GM20431 (cell line): Measurements from ENCODE around the gene CA5A.
"Not testable (repeated sequence)": the region's sequence is repeated elsewhere in the genome, so short reads cannot be mapped to it uniquely, and the experiment has no call there.

Experiments
- in situ Hi-C: fragments of 300-500 bp; cut with MseI, MboI; formaldehyde crosslinking; loops from one replicate; pipeline ENCODE4 v1.15.0; 2020; ENCODE audit warnings: low sequenced_read_pairs; ENCODE audit not compliant: unreplicated experiment

The CA5A gene

DNA sequence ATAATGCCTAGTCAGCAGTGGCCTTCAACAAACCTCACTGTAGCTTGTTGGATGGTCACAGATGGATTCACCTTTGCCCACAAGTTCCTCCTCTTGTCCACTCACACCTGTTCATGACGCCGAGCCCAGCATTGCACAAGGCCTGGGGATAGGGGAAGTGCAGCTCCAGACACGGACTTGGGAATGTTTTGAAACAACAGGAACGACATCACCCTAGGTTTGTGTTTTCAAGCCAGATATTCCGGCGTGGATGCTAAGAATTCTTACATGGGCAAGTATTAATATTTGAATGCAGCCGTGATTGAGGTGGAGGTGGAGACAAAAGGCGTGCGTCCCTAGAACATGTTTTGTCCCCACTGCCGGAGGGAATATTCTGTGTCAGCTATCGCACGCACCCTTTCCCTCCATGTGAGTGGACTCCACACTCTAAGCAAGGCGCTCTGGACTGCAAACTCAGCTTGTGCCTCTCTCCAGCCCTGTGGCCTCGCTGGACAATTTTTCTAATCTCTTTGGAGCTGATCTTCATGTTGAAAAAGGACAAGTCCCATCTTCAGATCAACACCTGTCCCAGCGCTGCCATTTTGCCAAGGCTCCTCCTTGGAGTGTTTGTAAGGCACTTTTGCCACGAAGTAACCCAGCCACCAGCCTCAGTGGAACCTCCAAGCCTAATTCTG lies 12.9 kb upstream of the CA5A start:
- in situ Hi-C loops = no loop called here

DNA sequence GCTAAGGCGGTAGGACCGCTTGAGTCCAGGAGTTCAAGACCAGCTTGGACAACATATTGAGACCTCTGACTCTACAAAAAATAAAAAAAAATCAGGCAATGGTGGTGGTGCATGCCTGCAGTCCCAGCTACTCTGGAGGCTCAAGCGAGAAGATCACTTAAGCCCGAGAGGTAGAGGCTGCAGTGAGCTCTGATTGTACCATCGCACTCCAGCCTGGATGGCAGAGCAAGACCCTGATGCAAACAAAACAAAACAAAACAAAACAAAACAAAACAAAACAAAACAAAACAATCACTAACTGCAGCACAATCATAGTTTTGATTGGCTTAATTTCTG lies 12.4 kb upstream of the CA5A start:
- in situ Hi-C loops = no loop called here

DNA sequence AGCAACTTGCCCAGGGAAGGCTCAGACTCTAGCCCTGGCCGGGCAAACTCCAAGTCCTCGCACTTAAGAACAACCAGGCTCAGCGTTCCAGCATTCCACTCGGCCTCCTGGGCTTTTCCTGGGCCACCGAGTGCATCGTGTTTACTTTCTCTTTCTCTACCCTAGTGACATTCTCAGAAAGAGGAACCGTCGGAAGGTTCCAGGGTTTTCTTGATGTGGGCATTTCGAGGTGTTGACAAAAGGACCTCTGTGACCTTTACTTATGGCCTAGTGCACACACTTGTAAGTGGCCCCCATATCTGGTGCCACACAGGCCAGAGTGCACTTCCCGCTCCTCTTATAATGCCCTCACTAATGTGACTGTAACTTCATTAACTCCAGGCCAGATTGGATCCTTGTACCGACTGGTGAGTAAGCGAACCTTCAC lies 11.8 kb upstream of the CA5A start:
- in situ Hi-C loops = no loop called here

DNA sequence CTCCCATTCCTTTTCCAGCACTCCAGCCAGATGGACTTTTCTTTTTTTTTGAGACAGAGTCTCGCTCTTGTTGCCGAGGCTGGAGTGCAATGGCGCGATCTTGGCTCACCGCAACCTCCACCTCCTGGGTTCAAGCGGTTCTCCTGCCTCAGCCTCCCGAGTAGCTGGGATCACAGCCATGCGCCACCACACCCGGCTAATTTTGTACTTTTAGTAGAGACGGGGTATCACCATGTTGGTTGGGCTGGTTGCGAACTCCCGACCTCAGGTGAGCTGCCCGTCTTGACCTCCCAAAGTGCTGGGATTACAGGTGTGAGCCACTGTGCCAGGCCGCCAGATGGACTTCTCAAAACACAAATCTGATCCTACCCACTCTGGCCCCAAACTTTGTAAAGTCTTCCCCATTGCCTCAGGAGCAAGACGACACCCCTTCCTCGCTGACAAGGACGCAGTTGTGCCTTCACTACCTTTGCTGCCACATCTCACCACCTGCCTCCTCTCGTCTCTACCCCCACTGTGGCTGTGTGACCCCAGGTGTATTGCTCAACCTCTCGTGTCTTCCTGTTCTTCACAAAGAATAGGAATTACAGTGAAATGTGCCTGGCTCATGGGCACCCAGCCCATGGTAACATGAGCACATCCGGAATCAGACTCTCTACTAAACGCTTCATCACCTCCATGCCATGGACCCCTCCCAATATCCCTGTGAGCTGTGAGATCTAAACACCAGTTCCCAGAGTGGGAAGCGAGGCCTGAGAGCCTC lies 11.2 kb upstream of the CA5A start:
- in situ Hi-C loops = no loop called here

DNA sequence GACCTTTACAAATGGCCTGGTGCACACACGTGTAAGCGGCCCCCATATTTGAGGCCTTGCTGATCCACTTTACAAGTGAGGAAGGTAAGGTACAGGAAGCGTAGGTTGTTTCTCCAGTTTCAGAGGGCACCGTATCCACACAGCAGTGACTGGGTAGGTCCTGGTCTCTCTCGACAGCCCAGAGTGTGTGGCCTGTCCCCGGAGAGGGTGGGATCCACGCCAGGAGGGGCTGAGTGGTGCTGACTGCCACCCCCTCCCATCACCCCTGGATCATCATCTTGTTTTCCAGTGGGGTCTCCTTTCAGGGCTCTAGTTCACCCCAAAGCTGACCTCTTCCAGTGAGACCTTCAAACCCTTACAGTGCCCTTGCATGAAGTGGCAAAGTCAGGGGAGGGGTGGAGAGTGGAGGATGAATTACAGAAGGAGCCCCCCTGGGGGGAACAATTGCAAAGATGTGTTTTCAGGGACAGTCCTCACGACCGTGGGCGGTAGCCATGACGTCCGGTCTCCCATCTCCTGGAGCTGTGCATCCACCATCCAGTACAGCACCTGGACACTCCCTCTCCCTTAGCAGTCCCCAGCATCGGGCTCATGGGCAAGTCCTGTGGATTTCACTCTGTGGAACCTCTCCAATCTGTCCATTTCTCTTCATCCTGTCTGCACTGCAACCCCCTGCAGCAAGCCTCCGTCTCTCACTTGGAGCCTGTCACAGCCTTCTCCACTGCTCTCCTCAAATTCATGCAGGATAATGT lies 10.4 kb upstream of the CA5A start:
- in situ Hi-C loops = no loop called here

DNA sequence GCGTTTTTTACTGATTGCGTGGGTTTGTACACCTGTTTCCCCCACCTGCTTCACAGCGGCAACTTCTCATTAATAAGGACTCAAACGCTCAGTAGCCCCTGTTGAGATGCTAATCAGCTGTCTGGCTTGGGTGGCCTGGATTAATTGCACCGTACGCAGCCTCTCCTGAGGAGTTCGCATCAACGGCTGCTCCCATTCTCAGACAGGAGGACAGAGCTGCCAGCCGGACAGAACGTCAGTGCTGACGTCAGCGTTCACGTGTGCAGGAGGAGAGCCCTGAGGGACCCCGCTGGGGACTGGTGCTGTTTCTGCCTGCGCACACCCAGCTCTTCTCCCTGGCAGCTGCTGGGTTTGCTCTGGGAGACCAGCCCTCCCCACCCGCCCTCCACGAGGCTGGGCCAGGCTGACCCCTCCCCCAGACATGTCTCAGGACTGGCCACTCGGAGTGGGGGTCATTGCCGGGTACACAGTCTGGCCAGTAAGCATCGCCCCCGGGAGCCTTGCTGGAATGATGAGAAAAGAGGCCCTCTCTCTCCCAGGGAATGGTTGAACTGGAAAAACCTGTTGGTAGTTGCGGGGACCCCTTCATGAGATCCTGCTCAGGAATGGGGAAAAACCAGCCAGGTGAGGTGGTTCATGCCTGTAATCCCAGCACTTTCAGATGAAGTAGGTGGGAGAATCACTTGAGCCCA lies 9.2 kb upstream of the CA5A start:
- in situ Hi-C loops = no loop called here

DNA sequence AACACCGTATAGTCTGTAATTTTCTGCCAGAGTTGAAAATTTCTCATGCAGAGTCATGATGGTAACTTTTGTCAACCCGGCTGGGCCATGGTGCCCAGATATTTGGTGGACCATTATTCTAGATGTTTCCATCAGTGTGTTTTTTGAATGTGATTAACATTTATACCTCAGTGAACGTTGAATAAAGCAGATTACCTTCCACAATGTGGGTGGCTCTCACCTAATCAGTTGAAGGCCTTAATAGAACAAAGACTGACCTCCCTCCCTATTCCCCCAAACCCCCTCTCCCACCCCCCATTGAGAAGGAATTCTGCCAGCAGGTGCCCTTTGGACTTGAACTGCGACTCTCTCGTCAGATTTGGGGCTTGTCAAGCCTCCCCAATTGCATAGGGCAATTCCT lies 6.4 kb upstream of the CA5A start:
- in situ Hi-C loops = no loop called here

DNA sequence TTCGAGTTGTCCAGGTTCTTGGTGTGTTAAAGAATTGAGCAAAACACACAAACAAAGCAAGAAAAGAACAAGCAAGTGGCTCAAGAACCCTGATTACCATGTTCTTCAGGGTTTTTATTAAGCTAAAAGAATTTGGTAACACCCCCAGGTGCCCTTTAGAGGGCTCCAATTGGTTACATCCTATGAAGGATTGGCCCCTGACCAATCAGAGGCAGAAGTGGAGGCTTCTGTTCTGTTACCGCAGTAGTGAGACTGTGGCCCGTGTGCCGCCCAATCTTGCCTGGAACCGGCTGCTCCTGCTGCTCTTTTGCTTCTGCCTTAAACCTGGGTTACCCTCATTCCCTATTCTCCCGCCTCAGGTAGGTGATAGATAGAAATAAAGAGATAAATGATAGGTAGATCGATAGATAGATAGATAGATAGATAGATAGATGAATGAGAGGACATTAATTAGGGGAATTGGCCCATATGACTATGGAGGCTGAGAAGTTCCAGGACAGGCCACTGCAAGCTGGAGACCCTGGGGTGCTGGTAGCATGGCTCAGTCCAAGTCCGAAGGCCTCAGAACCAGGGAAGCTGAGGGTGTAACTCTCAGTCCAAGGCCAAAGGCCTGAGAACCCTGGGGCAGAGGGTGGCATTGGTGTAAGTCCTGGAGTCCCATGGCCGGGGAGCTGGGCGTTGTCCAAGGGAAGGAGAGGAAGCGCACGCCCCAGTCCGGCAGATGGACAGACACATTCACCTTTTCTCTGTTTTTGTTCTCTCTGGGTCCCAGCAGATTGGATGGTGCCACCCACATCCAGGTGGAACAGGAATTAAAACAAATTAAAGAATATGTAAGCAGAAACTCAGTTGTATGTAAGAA lies 3.5 kb upstream of the CA5A start:
- in situ Hi-C loops = no loop called here

DNA sequence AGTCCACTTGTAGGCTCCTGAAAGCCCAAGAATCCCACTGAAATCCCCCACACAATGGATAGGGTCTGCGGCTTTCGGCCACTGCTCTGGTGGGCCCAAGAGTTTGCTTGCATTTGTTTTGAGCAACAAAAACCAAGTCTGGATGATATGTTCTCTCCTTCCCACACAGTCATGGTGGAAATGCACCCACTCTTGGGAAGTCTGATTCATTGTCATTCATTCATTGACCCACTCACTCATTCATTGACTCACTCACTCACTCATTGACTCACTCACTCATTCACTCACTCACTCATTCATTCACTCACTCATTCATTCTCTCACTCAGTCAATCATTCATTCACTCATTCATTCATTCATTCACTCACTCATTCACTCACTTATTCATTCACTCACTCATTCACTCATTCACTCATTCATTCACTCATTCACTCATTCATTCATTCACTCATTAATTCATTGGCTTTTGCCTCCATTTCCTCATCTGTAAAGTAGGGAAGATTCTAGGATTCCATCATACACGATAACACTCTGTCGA lies 2.2 kb upstream of the CA5A start:
- in situ Hi-C loops = no loop called here

DNA sequence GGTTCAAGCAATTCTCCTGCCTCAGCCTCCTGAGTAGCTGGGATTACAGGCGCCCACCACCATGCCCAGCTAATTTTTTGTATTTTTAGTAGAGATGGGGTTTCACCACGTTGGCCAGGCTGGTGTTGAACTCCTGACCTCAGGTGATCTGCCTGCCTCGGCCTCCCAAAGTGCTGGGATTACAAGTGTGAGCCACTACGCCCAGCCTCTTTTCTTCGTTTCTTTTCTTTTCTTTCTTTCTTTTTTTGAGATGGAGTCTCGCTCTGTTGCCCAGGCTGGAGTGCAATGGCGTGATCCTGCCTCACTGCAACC lies 858 bp upstream of the CA5A start:
- in situ Hi-C loops = not testable (repeated sequence)

DNA sequence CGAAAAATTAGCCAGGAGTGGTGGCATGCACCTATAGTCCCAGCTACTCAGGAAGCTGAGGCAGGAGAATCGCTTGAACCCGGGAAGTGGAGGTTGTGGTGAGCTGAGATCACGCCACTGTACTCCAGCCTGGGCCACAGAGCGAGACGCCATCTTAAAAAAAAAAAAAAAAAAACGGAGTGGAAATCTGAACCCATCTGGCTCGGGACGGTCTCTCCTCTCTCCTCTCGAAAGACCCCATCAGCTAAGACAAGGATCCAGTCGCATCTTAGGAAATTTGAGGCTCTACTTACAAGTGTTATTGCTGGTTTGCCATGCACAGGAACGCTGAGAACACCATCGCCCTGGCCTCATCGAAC lies 334 bp downstream of the CA5A start:
- in situ Hi-C loops = not testable (repeated sequence)

DNA sequence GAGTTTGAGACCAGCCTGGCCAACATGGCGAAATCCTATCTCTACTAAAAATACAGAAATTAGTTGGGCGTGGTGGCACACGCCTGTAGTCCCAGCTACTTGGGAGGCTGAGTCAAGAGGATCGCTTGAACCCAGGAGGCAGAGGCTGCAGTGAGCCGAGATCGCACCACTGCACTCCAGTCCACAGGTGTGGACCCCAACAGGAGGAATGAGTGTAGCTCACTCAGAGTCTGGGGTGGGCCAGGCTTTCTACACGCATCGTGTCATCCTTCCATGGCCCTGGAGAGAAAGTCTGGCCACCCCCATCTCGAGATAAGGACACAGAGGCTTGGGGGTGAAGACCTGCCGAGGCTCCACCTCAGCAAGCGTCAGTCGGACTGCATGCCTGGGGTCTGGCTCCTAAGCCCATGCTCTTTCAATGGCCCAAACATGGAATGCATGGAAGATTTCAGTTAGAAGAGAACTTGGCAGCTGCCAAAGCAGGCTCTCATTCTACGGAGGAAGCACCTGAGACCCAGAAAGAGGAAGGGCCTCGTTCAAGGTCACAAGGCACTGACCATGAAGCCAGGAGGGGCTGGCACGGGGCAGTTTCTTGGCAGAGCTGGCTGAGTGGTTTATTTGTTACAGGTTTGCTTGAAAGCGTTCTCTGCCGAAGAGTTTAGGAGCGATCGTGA lies 1.4 kb downstream of the CA5A start:
- in situ Hi-C loops = not testable (repeated sequence)

DNA sequence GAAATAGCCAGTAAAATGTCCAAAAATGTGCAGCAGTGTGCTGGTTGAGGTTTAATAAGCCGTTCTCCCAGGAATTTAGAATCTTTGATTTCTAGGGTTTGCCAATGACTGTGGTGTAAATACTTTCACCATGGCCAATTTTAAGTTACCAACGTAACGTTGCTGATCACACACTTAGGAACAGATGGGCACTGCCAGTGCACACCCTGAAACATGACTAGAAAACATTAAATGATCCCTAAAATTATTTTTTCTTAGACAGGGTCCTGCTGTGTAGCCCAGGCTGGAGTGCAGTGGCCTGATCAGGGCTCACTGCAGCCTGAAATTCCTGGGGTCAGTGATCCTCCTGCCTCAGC lies 3.2 kb downstream of the CA5A start:
- in situ Hi-C loops = no loop called here

DNA sequence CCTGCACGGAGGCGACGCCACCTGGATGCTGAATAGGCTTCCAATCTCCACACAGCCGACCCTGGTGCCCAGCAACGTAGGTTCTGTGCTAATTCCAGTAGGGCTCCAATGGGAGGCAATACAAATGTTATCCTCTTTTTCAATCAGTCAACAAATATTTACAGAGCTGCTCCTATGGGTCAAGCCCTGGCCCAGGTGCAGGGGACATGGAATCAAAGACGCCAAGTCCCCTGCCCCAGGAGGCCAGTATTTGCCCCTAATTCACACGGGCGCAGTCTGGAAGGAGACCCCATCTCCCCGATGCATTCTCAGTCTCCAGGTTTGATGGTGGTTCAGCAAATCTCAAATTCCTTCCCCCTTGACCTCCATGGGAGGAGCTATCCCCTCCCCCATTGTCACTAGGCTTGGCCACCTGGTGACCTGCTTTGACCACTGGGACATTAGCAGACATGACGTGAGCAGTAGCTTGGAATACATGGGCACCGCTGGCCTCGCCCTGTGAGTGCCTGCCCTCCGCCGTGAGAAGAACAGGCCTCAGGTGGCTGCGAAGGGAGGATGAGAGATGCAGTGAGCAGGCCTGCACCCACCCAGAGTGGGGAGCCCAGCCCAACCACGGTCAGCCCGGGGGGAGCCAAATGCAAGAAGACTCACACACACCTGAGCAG lies 3.7 kb downstream of the CA5A start:
- in situ Hi-C loops = not testable (repeated sequence)

DNA sequence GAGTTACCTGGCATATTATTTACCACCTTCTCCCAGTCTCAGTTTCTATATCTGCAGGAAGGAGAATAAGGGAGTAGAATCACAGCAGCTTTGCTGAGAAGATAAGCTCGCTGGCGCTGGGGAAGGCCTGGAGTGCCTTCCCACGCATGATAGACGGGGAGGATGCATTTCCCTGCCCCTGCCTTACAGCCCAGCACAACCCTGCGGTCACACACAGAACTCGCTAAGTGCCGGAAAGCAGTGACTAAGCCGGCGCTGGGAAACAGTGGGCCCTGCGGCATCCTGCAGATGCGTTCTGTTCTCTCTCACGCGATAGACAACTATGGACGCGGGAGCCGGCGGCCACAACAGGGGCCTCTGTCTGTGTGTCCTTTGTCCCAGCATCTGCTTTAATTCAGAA lies 4.8 kb downstream of the CA5A start:
- in situ Hi-C loops = no loop called here

DNA sequence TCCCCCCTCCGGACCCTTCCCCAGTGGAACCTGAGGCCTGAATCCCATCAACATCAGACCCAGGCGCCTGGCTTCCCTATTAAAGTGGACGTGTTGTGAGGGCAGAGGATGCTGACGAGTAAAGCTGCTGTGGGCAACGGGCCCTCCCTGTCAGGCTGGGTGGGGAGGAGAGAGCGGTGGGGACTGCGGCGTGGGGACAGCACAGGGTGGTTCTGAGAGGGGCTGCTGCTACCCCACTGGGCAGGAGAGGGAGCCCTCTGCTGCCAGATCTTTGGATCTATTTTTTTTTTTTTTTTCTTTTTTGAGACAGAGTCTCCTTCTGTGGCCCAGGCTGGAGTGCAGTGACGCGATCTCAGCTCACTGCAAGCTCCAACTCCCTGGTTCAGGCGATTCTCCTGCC lies 5.9 kb downstream of the CA5A start:
- in situ Hi-C loops = no loop called here

DNA sequence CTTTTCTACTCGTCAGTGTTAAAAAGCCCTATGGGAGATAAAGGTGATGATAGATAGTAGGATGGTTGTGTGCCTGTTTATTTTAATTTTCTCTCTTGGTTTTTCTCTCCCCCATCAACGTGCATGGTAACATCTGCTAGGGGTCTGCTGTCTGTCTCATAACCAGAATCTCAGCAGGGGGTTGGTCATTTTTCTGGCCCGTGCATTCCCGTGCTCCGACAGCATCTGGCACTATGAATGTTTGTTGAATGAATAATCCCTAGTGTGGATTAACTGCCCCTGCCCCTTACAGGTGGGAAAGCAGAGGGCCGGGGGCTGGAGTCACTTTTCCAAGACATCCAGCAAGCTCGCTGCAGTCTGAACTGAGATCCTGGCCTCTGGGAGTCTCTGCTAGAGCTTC lies 6.3 kb downstream of the CA5A start:
- in situ Hi-C loops = no loop called here

DNA sequence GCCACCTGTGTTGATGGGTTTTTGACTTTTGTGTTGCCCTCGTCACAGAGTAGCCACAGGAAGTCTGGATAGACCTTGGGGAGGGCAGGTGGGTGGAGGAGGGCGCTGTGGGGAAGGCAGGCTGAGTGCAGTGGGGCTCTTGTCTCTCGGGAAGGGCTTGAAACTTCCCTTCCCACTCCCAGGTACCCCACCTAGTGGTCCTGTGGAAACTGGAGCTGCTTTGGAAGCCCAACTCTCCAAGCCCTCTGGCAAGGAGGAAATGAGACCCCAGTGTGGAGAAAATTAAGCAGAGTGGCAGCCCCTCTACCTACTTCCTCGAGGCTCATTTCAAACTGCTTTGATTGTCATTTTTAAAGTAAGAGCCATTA lies 9.2 kb downstream of the CA5A start:
- in situ Hi-C loops = no loop called here
